BLaER1 treated with 17β-estradiol and CSF1 and Interleukin-3, amounts not matched to agents 10 nM and 100 nM (cell line): ENCODE data around the gene ME3.

ENCODE experiments used
- H3K27ac ChIP-seq, 11 experiments: shearing (Covaris generic); formaldehyde crosslinking; 2 replicates each; pipeline ENCODE4 v1.8.1; 2022
- H3K27me3 ChIP-seq, 11 experiments: shearing (Covaris generic); formaldehyde crosslinking; 2 replicates each; pipeline ENCODE4 v1.8.1; 2022
- H3K36me3 ChIP-seq, 11 experiments: shearing (Covaris generic); formaldehyde crosslinking; 2 replicates each; pipeline ENCODE4 v1.8.1; 2022
- H3K4me1 ChIP-seq, 10 experiments: shearing (Covaris generic); formaldehyde crosslinking; 2 replicates each; pipeline ENCODE4 v1.8.1; 2022
- H3K4me2 ChIP-seq, 11 experiments: shearing (Covaris generic); formaldehyde crosslinking; 2 replicates each; pipeline ENCODE4 v1.8.1; 2022
- H3K4me3 ChIP-seq, 10 experiments: shearing (Covaris generic); formaldehyde crosslinking; 2 replicates each; pipeline ENCODE4 v1.8.1; 2022
- H3K9ac ChIP-seq, 11 experiments: shearing (Covaris generic); formaldehyde crosslinking; 2 replicates each; pipeline ENCODE4 v1.8.1; 2022
- H3K9me3 ChIP-seq, 11 experiments: shearing (Covaris generic); formaldehyde crosslinking; replicated peaks in 1 of 11; 2 replicates each; pipeline ENCODE4 v1.8.1; 2022
- H4K20me1 ChIP-seq, 11 experiments: shearing (Covaris generic); formaldehyde crosslinking; 2 replicates each; pipeline ENCODE4 v1.8.1; 2022
- Cebpa-rat ChIP-seq, 11 experiments: shearing (Covaris generic); IDR thresholded peaks; 2 replicates each; pipeline ENCODE4 v1.8.1; 2022

Gene ME3

DNA sequence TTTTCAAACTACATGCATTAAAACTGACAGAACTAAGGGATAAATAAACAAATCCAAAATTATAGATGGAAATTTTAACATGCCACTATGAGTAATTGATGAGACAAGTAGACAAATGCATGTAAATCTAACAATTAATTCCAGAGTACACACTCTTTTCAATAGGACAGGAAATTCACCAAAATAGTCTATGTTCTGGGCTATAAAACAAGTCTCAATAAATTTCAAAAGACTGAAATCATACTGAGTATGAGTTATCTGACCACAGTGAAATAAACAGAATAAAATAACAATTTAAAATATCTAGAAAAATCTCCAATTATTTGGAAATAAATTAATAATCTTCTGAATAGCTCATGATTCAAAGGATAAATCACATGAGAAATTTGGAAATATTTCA, 38.5 kb upstream of the ME3 start:
- Histone ChIP-seq H3K9ac (no peak overlapping the region), H3K9me3 (peaks cover 4 to 9% (median 7%) of the 10 kb centered on the region in 11 experiments; a peak in 16 of 22 replicates), H3K4me3 (no peak overlapping the region), H4K20me1 (no peaks in the 10 kb centered on the region), H3K4me1 (no peaks in the 10 kb centered on the region), H3K27ac (no peak overlapping the region), H3K27me3 (no peaks in the 10 kb centered on the region), H3K4me2 (no peak overlapping the region), H3K36me3 (no peaks in the 10 kb centered on the region)
- TF ChIP-seq Cebpa-rat (IDR thresholded peaks at IDR 0.05): no peak

DNA sequence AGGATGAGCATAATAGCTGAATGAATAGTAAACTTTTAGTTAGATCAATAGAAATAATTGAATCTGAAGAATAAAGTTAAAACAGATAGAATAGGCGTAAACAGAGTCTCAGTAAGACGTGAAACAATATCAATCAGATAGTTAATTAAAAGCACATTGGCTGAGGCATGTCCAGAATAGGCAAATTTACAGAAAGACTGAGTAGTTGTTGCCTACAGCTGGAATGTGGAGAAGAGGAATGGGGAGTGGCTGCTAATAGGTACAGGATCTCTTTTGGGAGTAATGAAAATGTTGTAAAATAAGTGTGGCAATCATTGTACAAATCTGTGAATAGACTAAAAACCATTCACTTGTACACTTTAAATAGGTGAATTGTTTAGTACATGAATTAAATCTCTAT, 36.3 kb upstream of the ME3 start:
- H3K36me3 ChIP-seq: no peaks in the 10 kb centered on the region
- H3K4me3 ChIP-seq: no peak overlapping the region
- no peak overlapping the region for H3K9ac ChIP-seq
- no peak overlapping the region for H3K4me2 ChIP-seq
- no peak overlapping the region for H3K27ac ChIP-seq
- TF ChIP-seq Cebpa-rat (IDR thresholded peaks at IDR 0.05): no peak
- no peaks in the 10 kb centered on the region for H3K27me3 ChIP-seq
- peaks cover 4 to 9% (median 7%) of the 10 kb centered on the region in 11 experiments; a peak in 16 of 22 replicates for H3K9me3 ChIP-seq
- no peaks in the 10 kb centered on the region for H4K20me1 ChIP-seq
- H3K4me1 ChIP-seq: peaks cover 0 to 1% (median 0%) of the 10 kb centered on the region in 10 experiments; a peak in 1 of 20 replicates

- Histone ChIP-seq H3K4me3 (no peak overlapping the region), H3K9ac (no peak overlapping the region), H3K4me1 (peaks cover 0 to 4% (median 0%) of the 10 kb centered on the region in 10 experiments; a peak in 1 of 20 replicates), H3K27me3 (no peaks in the 10 kb centered on the region), H4K20me1 (no peaks in the 10 kb centered on the region), H3K4me2 (no peak overlapping the region), H3K36me3 (no peaks in the 10 kb centered on the region), H3K27ac (no peak overlapping the region), H3K9me3 (peaks cover 4 to 9% (median 7%) of the 10 kb centered on the region in 11 experiments; a peak in 16 of 22 replicates)
- no peak for TF ChIP-seq Cebpa-rat (IDR thresholded peaks at IDR 0.05)
These were observed 34.1 kb upstream of the ME3 start for GRCh38 chr11:86706338-86707131.

DNA sequence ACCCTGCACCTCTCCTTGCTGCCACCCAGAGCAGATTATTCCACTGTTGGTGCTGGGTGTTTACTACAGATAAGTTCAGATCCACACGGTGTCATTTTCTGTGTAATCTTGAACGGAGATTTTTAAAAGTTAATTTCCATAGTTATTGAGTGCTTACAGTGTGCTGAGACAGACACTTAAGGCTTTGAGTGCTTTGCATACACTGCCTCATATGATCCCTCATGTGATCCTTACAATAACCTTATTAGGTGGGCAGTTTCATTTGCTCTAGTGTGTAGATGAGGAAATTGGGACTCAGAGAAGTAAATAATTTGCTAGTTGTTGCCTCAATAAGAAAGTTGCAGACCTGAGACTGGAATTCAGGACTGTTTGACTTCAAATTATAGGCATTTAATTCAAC, 32.3 kb upstream of the ME3 start:
- H3K4me3 ChIP-seq: no peak overlapping the region
- no peak overlapping the region for H3K27ac ChIP-seq
- no peak overlapping the region for H3K9ac ChIP-seq
- H4K20me1 ChIP-seq: no peaks in the 10 kb centered on the region
- H3K27me3 ChIP-seq: no peaks in the 10 kb centered on the region
- H3K4me1 ChIP-seq: peaks cover 0 to 4% (median 0%) of the 10 kb centered on the region in 10 experiments; a peak in 1 of 20 replicates
- H3K36me3 ChIP-seq: no peaks in the 10 kb centered on the region
- no peak overlapping the region for H3K4me2 ChIP-seq
- no peaks in the 10 kb centered on the region; a peak in 2 of 22 replicates for H3K9me3 ChIP-seq
- no peak for TF ChIP-seq Cebpa-rat (IDR thresholded peaks at IDR 0.05)

DNA sequence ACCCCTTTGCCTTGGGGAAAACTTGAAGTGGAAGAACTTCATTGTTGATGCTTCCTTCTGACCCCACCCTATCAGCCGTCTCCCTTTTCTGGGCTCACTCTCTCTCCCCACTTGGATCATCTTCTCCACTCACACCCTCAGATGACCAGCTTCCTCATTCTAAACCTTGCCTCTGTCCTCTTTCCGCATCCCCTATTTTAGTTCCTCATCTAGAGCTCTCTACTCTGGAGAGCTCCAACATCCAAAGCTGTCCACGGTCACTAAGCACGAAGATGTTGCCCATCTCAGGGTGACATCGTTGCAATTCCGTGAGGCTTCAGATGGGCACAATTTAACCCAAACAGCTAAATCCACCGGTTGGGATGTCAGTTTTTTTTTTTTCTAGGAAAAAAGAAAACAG, 31.6 kb upstream of the ME3 start:
- Histone ChIP-seq H3K27ac (no peak overlapping the region), H3K4me3 (no peak overlapping the region), H4K20me1 (no peaks in the 10 kb centered on the region), H3K4me2 (peak overlapping the region in 1 of 11 experiments; percentile 14; a peak in 1 of 22 replicates), H3K9me3 (no peaks in the 10 kb centered on the region), H3K4me1 (peaks cover 0 to 4% (median 0%) of the 10 kb centered on the region in 10 experiments; a peak in 1 of 20 replicates), H3K27me3 (no peaks in the 10 kb centered on the region), H3K36me3 (no peaks in the 10 kb centered on the region), H3K9ac (no peak overlapping the region)
- TF ChIP-seq Cebpa-rat (IDR thresholded peaks at IDR 0.05): no peak

GRCh38 chr11:86702220-86702983, 30.0 kb upstream of the ME3 start:
- H3K27ac ChIP-seq: no peak overlapping the region
- H3K27me3 ChIP-seq: no peaks in the 10 kb centered on the region
- no peaks in the 10 kb centered on the region for H3K9me3 ChIP-seq
- no peak overlapping the region for H3K4me3 ChIP-seq
- no peaks in the 10 kb centered on the region for H3K36me3 ChIP-seq
- H4K20me1 ChIP-seq: no peaks in the 10 kb centered on the region
- no peak overlapping the region for H3K4me2 ChIP-seq
- no peak overlapping the region for H3K9ac ChIP-seq
- H3K4me1 ChIP-seq: peaks cover 0 to 4% (median 0%) of the 10 kb centered on the region in 10 experiments; a peak in 1 of 20 replicates
- no peak for TF ChIP-seq Cebpa-rat (IDR thresholded peaks at IDR 0.05)

- no peak for TF ChIP-seq Cebpa-rat (IDR thresholded peaks at IDR 0.05)
- Histone ChIP-seq H3K4me2 (no peak overlapping the region), H3K9ac (no peak overlapping the region), H3K4me3 (no peak overlapping the region), H3K4me1 (peaks cover 0 to 4% (median 0%) of the 10 kb centered on the region in 10 experiments; a peak in 1 of 20 replicates), H3K27ac (no peak overlapping the region), H3K27me3 (no peaks in the 10 kb centered on the region), H4K20me1 (no peaks in the 10 kb centered on the region), H3K9me3 (no peaks in the 10 kb centered on the region), H3K36me3 (no peaks in the 10 kb centered on the region)
These were observed 26.8 kb upstream of the ME3 start for GRCh38 chr11:86699040-86699791.

- Histone ChIP-seq H4K20me1 (no peaks in the 10 kb centered on the region), H3K9me3 (no peaks in the 10 kb centered on the region), H3K27me3 (no peaks in the 10 kb centered on the region), H3K4me1 (peaks cover 0 to 2% (median 0%) of the 10 kb centered on the region in 10 experiments; a peak in 1 of 20 replicates), H3K4me3 (no peak overlapping the region), H3K27ac (no peak overlapping the region), H3K9ac (no peak overlapping the region), H3K36me3 (no peaks in the 10 kb centered on the region), H3K4me2 (no peak overlapping the region)
- TF ChIP-seq Cebpa-rat (IDR thresholded peaks at IDR 0.05): no peak
These were observed 26.2 kb upstream of the ME3 start for GRCh38 chr11:86698639-86699038.

GRCh38 chr11:86696451-86696850, 24.0 kb upstream of the ME3 start:
- no peaks in the 10 kb centered on the region for H3K27me3 ChIP-seq
- no peak overlapping the region for H3K9ac ChIP-seq
- no peaks in the 10 kb centered on the region for H3K9me3 ChIP-seq
- H3K4me1 ChIP-seq: no peaks in the 10 kb centered on the region
- H3K4me3 ChIP-seq: no peak overlapping the region
- H4K20me1 ChIP-seq: no peaks in the 10 kb centered on the region
- no peaks in the 10 kb centered on the region for H3K36me3 ChIP-seq
- no peak overlapping the region for H3K27ac ChIP-seq
- H3K4me2 ChIP-seq: no peak overlapping the region
- TF ChIP-seq Cebpa-rat (IDR thresholded peaks at IDR 0.05): no peak
